Neural cell (in vitro differentiated cells): ENCODE data around the gene RASAL2. TPM values are rescaled to one million over a fixed set of nuclear protein-coding genes. Genes with fewer than 3 reads are reported as not detected.

ENCODE experiments used
- H2AFZ ChIP-seq: fragments of 200-600, 300-800 bp; sonication (generic), shearing (Covaris generic); 2 replicates; pipeline ENCODE4 v1.6.0; 2014; ENCODE audit warnings: low read depth, mild to moderate bottlenecking, antibody characterized with exemption, low read length, moderate library complexity
- H3F3A ChIP-seq: fragments of 200-600 bp; shearing (Covaris generic); 2 replicates; pipeline ENCODE4 v1.6.1; 2016; ENCODE audit warnings: mild to moderate bottlenecking, moderate library complexity, mixed read lengths, antibody characterized with exemption, low read length; ENCODE audit not compliant: insufficient read depth, poor library complexity, severe bottlenecking
- H3K27ac ChIP-seq: fragments of 200-600, 300-800 bp; sonication (generic), shearing (Covaris generic); 2 replicates; pipeline ENCODE4 v1.5.1; 2014; ENCODE audit warnings: mild to moderate bottlenecking, low read length, moderate library complexity
- H3K27me3 ChIP-seq: fragments of 300-800, 200-600 bp; sonication (generic), shearing (Covaris generic); 2 replicates; pipeline ENCODE4 v1.6.0; 2014; ENCODE audit warnings: mild to moderate bottlenecking, low read depth, low read length, moderate library complexity; ENCODE audit not compliant: insufficient read depth
- H3K36me3 ChIP-seq: fragments of 300-800, 200-600 bp; sonication (generic), shearing (Covaris generic); 2 replicates; pipeline ENCODE4 v1.5.1; 2014; ENCODE audit warnings: mild to moderate bottlenecking, antibody characterized with exemption, low read length, moderate library complexity; ENCODE audit not compliant: insufficient read depth
- H3K4me2 ChIP-seq: fragments of 300-800, 200-600 bp; sonication (generic), shearing (Covaris generic); 2 replicates; pipeline ENCODE4 v1.6.0; 2014; ENCODE audit warnings: mild to moderate bottlenecking, low read length
- H3K4me3 ChIP-seq: fragments of 300-800, 200-600 bp; sonication (generic), shearing (Covaris generic); 2 replicates; pipeline ENCODE4 v1.5.1; 2014; ENCODE audit warnings: mild to moderate bottlenecking, low read length, moderate library complexity
- H3K79me2 ChIP-seq: fragments of 200-600 bp; shearing (Covaris generic); replicated peaks from 2 replicates; pipeline ENCODE4 v1.6.0; 2014; ENCODE audit warnings: mild to moderate bottlenecking, low read length, moderate library complexity; ENCODE audit not compliant: insufficient read depth
- H3K9ac ChIP-seq: fragments of 300-800, 200-600 bp; sonication (generic), shearing (Covaris generic); 2 replicates; pipeline ENCODE4 v1.6.1; 2016; ENCODE audit warnings: mild to moderate bottlenecking, low read length, mixed read lengths
- H3K9me2 ChIP-seq: fragments of 200-600 bp; shearing (Covaris generic); 2 replicates; pipeline ENCODE4 v1.6.1; 2016; ENCODE audit warnings: mild to moderate bottlenecking, low read length, mixed read lengths; ENCODE audit not compliant: insufficient read depth
- H3K9me3 ChIP-seq: fragments of 200-600, 300-800 bp; sonication (generic), shearing (Covaris generic); 2 replicates; pipeline ENCODE4 v1.6.1; 2016; ENCODE audit warnings: mild to moderate bottlenecking, mixed run types, low read length, moderate library complexity, mixed read lengths
- H4K20me1 ChIP-seq: fragments of 200-600 bp; shearing (Covaris generic); 2 replicates; pipeline ENCODE4 v1.6.1; 2016; ENCODE audit warnings: mild to moderate bottlenecking, mixed run types; ENCODE audit not compliant: insufficient read depth
- EZH2 ChIP-seq: fragments of 200-600, 300-800 bp; shearing (Covaris generic), sonication (generic); IDR thresholded peaks from 2 replicates; pipeline ENCODE4 v1.6.1; 2014; ENCODE audit warnings: antibody characterized with exemption, low read length, borderline replicate concordance, mild to moderate bottlenecking; ENCODE audit not compliant: insufficient read depth, poor library complexity, severe bottlenecking
- MXI1 ChIP-seq: fragments of 450-650 bp; conservative IDR thresholded peaks from 2 replicates; pipeline ENCODE4 v1.6.1; 2014; ENCODE audit warnings: antibody characterized with exemption, mild to moderate bottlenecking; ENCODE audit not compliant: poor library complexity, severe bottlenecking
- REST ChIP-seq: IDR thresholded peaks from 2 replicates; pipeline ENCODE4 v1.6.1; 2012; ENCODE audit warnings: borderline replicate concordance
- SMC3 ChIP-seq: fragments of 450-650 bp; conservative IDR thresholded peaks from 2 replicates; pipeline ENCODE4 v1.6.1; 2014; ENCODE audit warnings: antibody characterized with exemption, mild to moderate bottlenecking, moderate library complexity; ENCODE audit not compliant: poor library complexity
- TAF1 ChIP-seq: IDR thresholded peaks from 2 replicates; pipeline ENCODE4 v1.6.1; 2012; ENCODE audit warnings: low read depth
- polyA plus RNA-seq: library from polyadenylated mRNA; depleted of rRNA; stranded (reverse); fragments of >200 nt; gene quantifications from 2 replicates; pipeline ENCODE4 v1.2.3, GENCODE V29; 2014

The RASAL2 gene
- polyA plus RNA-seq, 1 donor from 2014 or later, result 73.3 TPM

DNA sequence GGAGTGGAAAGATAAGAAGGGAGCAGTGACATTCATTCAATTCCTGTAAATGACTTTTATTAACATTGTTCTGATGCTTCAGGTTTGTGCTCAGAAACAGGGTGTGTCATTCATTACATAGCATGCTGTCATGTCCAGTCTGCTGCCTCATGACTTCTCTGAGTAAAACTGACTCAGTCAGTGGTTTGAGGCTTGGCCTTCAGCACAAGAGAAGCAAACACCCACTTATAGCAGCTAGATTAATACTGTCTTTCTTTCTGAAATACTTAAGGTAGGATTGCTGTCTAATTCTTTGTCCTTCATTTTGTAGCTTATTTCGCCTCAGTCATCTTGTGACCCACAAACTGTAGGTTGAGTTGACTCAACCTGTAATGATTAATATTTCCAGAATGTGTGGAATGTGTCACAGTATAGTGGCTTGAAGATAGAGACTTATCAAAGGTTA lies 32.9 kb downstream of the RASAL2 start:
- no peaks in the 10 kb centered on the region for H3F3A ChIP-seq
- no peaks in the 10 kb centered on the region for H3K9me3 ChIP-seq
- no peak overlapping the region for H3K4me2 ChIP-seq
- H3K36me3 ChIP-seq, result no peaks in the 10 kb centered on the region
- H3K27ac ChIP-seq, result no peak overlapping the region
- no peaks in the 10 kb centered on the region for H3K9me2 ChIP-seq
- H3K9ac ChIP-seq, result no peak overlapping the region
- H4K20me1 ChIP-seq, result no peaks in the 10 kb centered on the region
- H2AFZ ChIP-seq, result no peak overlapping the region
- no peak for TF ChIP-seq REST
- TF ChIP-seq EZH2, result no peak
- TF ChIP-seq MXI1, result no peak
- no peak overlapping the region for H3K4me3 ChIP-seq
- H3K79me2 ChIP-seq, result peaks cover 12% of the 10 kb centered on the region
- no peaks in the 10 kb centered on the region for H3K27me3 ChIP-seq

- H3K27me3 ChIP-seq, result no peaks in the 10 kb centered on the region
- no peaks in the 10 kb centered on the region for H3K36me3 ChIP-seq
- H4K20me1 ChIP-seq, result no peaks in the 10 kb centered on the region
- H3F3A ChIP-seq, result no peaks in the 10 kb centered on the region
- no peak for TF ChIP-seq MXI1
- no peak for TF ChIP-seq EZH2
- TF ChIP-seq REST, result no peak
- TF ChIP-seq SMC3, result no peak
- TF ChIP-seq TAF1, result no peak
- H3K9ac ChIP-seq, result no peak overlapping the region
- no peak overlapping the region for H2AFZ ChIP-seq
- no peaks in the 10 kb centered on the region for H3K9me2 ChIP-seq
- H3K4me3 ChIP-seq, result no peak overlapping the region
- H3K79me2 ChIP-seq, result peaks cover 12% of the 10 kb centered on the region
- H3K27ac ChIP-seq, result no peak overlapping the region
- no peak overlapping the region for H3K4me2 ChIP-seq
- no peaks in the 10 kb centered on the region for H3K9me3 ChIP-seq
Observed at GRCh38 chr1:178127482-178128191, 33.7 kb downstream of the RASAL2 start.
